ENCODE data around the gene PUS3.

The PUS3 gene

DNA sequence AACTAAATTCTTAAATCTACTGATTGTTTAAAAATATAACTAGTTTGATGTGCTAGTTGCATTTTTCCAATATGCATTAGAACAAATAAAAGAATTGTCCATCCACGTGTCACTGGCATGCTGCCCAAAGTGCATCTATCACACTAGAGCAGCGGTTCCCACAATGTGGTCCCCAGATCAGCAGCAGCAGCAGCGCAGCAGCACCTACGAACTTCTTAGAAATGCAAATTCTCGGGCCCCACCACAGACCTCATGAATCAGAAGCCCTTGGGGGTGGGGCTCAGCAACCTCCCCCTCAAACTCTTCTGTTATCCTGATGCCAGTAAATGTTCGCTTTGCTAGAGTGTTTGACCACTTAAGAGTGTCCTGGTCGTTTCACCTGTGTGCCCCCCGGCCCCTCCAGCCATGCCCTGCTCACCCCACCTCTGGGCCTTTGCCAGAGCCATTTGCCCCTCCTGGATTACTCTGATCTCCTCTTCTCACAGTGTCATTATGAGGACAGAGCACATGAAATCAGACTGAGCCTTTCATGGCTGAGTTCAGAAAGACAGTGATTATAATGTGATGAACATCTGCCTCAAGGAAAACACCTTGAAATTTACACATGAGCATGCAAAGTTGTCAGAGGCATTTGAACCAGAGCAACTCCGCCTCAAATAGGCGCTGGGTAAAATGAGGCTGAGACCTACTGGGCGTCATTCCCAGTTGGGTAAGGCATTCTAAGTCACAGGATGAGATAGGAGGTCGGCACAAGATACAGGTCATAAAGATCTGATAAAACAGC lies 30.2 kb upstream of the PUS3 start:
- no peak for DNase-seq (ENCODE audit: low read depth)
- H3K4me3 ChIP-seq (ENCODE audit: control insufficient read depth, low read depth, low read length): no peak overlapping the region
- TF ChIP-seq, protein P1, sequence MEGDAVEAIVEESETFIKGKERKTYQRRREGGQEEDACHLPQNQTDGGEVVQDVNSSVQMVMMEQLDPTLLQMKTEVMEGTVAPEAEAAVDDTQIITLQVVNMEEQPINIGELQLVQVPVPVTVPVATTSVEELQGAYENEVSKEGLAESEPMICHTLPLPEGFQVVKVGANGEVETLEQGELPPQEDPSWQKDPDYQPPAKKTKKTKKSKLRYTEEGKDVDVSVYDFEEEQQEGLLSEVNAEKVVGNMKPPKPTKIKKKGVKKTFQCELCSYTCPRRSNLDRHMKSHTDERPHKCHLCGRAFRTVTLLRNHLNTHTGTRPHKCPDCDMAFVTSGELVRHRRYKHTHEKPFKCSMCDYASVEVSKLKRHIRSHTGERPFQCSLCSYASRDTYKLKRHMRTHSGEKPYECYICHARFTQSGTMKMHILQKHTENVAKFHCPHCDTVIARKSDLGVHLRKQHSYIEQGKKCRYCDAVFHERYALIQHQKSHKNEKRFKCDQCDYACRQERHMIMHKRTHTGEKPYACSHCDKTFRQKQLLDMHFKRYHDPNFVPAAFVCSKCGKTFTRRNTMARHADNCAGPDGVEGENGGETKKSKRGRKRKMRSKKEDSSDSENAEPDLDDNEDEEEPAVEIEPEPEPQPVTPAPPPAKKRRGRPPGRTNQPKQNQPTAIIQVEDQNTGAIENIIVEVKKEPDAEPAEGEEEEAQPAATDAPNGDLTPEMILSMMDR (conservative IDR thresholded peaks at IDR 0.05; ENCODE audit: control insufficient read depth, insufficient read depth, low read depth, low read length): no peak

GRCh38 chr11:125932301-125932700 lies 29.3 kb upstream of the PUS3 start:
- DNase-seq (ENCODE audit: low read depth): no peak
- TF ChIP-seq, protein P1 (conservative IDR thresholded peaks at IDR 0.05; ENCODE audit: control insufficient read depth, insufficient read depth, low read depth, low read length): no peak

GRCh38 chr11:125931668-125932067 lies 28.7 kb upstream of the PUS3 start:
- TF ChIP-seq, protein P1 (conservative IDR thresholded peaks at IDR 0.05; ENCODE audit: control insufficient read depth, insufficient read depth, low read depth, low read length): no peak
- H3K4me3 ChIP-seq (ENCODE audit: control insufficient read depth, low read depth, low read length): no peak overlapping the region
- DNase-seq (ENCODE audit: low read depth): no peak

More at GRCh38 chr11:125932301-125932700, 29.3 kb upstream of the PUS3 start:
- no peak overlapping the region for H3K4me3 ChIP-seq (ENCODE audit: control insufficient read depth, low read depth, low read length)

GRCh38 chr11:125931116-125931515 lies 28.1 kb upstream of the PUS3 start:
- H3K4me3 ChIP-seq (ENCODE audit: control insufficient read depth, low read depth, low read length): no peak overlapping the region
- no peak for DNase-seq (ENCODE audit: low read depth)
- TF ChIP-seq, protein P1 (conservative IDR thresholded peaks at IDR 0.05; ENCODE audit: control insufficient read depth, insufficient read depth, low read depth, low read length): no peak

- TF ChIP-seq, protein P1 (conservative IDR thresholded peaks at IDR 0.05; ENCODE audit: control insufficient read depth, insufficient read depth, low read depth, low read length): no peak
- no peak for DNase-seq (ENCODE audit: low read depth)
- no peak overlapping the region for H3K4me3 ChIP-seq (ENCODE audit: control insufficient read depth, low read depth, low read length)
Measured at GRCh38 chr11:125930076-125930450, 27.1 kb upstream of the PUS3 start.

GRCh38 chr11:125929445-125930075 lies 26.6 kb upstream of the PUS3 start:
- TF ChIP-seq, protein P1 (conservative IDR thresholded peaks at IDR 0.05; ENCODE audit: control insufficient read depth, insufficient read depth, low read depth, low read length): no peak

More at GRCh38 chr11:125929445-125930075, 26.6 kb upstream of the PUS3 start:
- no peak overlapping the region for H3K4me3 ChIP-seq (ENCODE audit: control insufficient read depth, low read depth, low read length)
- DNase-seq (ENCODE audit: low read depth): no peak

Data from fibroblast of mammary gland (primary cell).